ENCODE results near the gene DNAH17. TPM values are rescaled to one million over a fixed set of nuclear protein-coding genes. Genes with fewer than 3 reads are reported as not detected.

Gene DNAH17
- total RNA-seq, 1 experiment from 2014 or later: 0.13 TPM

GRCh38 chr17:78555746-78556401 lies 21.3 kb downstream of the DNAH17 start:
- no peak for DNase-seq
- no peak overlapping the region for H3K14ac ChIP-seq (ENCODE audit: insufficient read depth, low read length)
- H3K4me2 ChIP-seq (ENCODE audit: insufficient read depth, insufficient read length, low read length): no peak overlapping the region
- H3K4me3 Mint-ChIP-seq: no peak overlapping the region
- H3K36me3 Mint-ChIP-seq (ENCODE audit: insufficient read depth in 1 of 3, low read depth in 3 of 3): no peaks in the 10 kb centered on the region
- no peak overlapping the region for H2BK5ac ChIP-seq (ENCODE audit: insufficient read length, low read length)
- no peaks in the 10 kb centered on the region for H4K20me1 ChIP-seq (ENCODE audit: control insufficient read depth, insufficient read depth, insufficient read length)
- no peak overlapping the region for H2AFZ ChIP-seq (ENCODE audit: low read length)
- H3K9ac ChIP-seq (ENCODE audit: extremely low read depth, insufficient read length, low read length): no peak overlapping the region
- no peak overlapping the region for H2BK15ac ChIP-seq (ENCODE audit: low read depth, low read length)
- H3K79me1 ChIP-seq (ENCODE audit: insufficient read depth, low read depth, low read length, poor library complexity, severe bottlenecking): no peaks in the 10 kb centered on the region
- no peaks in the 10 kb centered on the region for H3K9me3 Mint-ChIP-seq
- no peaks in the 10 kb centered on the region for H3K4me1 ChIP-seq (ENCODE audit: insufficient read depth, low read length)
- no peak overlapping the region for H3K18ac ChIP-seq (ENCODE audit: insufficient read length, low read depth, low read length)
- H2BK20ac ChIP-seq (ENCODE audit: low read depth, low read length, poor library complexity, severe bottlenecking): no peak overlapping the region
- no peaks in the 10 kb centered on the region for H3K4me1 Mint-ChIP-seq
- no peak overlapping the region for H2AK5ac ChIP-seq (ENCODE audit: insufficient read length, low read length)
- H3T11ph ChIP-seq (ENCODE audit: low read length): no peak overlapping the region
- no peak overlapping the region; a peak in 1 of 7 replicates for H3K27ac Mint-ChIP-seq
- no peaks in the 10 kb centered on the region for H3K27me3 ChIP-seq (ENCODE audit: insufficient read depth, low read length)
- H3K56ac ChIP-seq (ENCODE audit: insufficient read length, low read depth, low read length): no peak overlapping the region
- no peak overlapping the region for H3K27ac ChIP-seq (ENCODE audit: insufficient read length, low read depth, low read length)
- H3K9me3 ChIP-seq (ENCODE audit: control insufficient read depth, low read depth, low read length): no peaks in the 10 kb centered on the region
- no peak overlapping the region for H2BK120ac ChIP-seq (ENCODE audit: low read depth, low read length, poor library complexity, severe bottlenecking)
- H4K8ac ChIP-seq (replicated peaks; ENCODE audit: insufficient read length, low read depth, low read length): no peak overlapping the region
- 100% methylated on average over 1 of the region's 6 CpGs for WGBS (ENCODE audit: extremely low coverage, insufficient read length, low lambda C conversion rate)
- H3K27me3 Mint-ChIP-seq (ENCODE audit: low read depth): peaks cover 2% of the 10 kb centered on the region
- H4K91ac ChIP-seq (ENCODE audit: insufficient read length, low read depth, low read length): no peak overlapping the region
- no peaks in the 10 kb centered on the region for H3K79me2 ChIP-seq (ENCODE audit: insufficient read depth, low read length)
- TF ChIP-seq CTCF (conservative IDR thresholded peaks at IDR 0.05): no peak
- no peak overlapping the region for H2BK12ac ChIP-seq (ENCODE audit: insufficient read length, low read depth, low read length)
- H3K4ac ChIP-seq (ENCODE audit: low read depth, low read length): no peak overlapping the region
- H3K23ac ChIP-seq (ENCODE audit: insufficient read length, low read depth, low read length): no peak overlapping the region
- no peaks in the 10 kb centered on the region for H3K23me2 ChIP-seq (ENCODE audit: insufficient read length, low read depth, low read length, poor library complexity, severe bottlenecking)
- H4K5ac ChIP-seq (ENCODE audit: insufficient read length, low read depth, low read length): no peak overlapping the region

Data from H9 (cell line).